ENCODE data around the gene CHPT1.

Gene CHPT1

GRCh38 chr12:101767537-101767936 is 70.1 kb downstream of the CHPT1 start:
- no peak for DNase-seq

- DNase-seq = no peak
Observed at GRCh38 chr12:101768781-101769180, 71.3 kb downstream of the CHPT1 start.

- no peak for DNase-seq
Observed at GRCh38 chr12:101769865-101770264, 72.4 kb downstream of the CHPT1 start.

- no peak for DNase-seq
Observed at GRCh38 chr12:101772012-101772775, 74.8 kb downstream of the CHPT1 start.

GRCh38 chr12:101773650-101774162 is 76.3 kb downstream of the CHPT1 start:
- peak; percentile 14 for DNase-seq

- no peak for DNase-seq
Observed at GRCh38 chr12:101775816-101776215, 78.4 kb downstream of the CHPT1 start.

- no peak for DNase-seq
Observed at GRCh38 chr12:101777485-101777884, 80.0 kb downstream of the CHPT1 start.

GRCh38 chr12:101777978-101778377 is 80.5 kb downstream of the CHPT1 start:
- no peak for DNase-seq
